ENCODE data around the gene MVB12B. TPM values are rescaled to one million over a fixed set of nuclear protein-coding genes. Genes with fewer than 3 reads are reported as not detected.

The MVB12B gene
- total RNA-seq, 1 experiment from 2014 or later: 4.5 TPM

DNA sequence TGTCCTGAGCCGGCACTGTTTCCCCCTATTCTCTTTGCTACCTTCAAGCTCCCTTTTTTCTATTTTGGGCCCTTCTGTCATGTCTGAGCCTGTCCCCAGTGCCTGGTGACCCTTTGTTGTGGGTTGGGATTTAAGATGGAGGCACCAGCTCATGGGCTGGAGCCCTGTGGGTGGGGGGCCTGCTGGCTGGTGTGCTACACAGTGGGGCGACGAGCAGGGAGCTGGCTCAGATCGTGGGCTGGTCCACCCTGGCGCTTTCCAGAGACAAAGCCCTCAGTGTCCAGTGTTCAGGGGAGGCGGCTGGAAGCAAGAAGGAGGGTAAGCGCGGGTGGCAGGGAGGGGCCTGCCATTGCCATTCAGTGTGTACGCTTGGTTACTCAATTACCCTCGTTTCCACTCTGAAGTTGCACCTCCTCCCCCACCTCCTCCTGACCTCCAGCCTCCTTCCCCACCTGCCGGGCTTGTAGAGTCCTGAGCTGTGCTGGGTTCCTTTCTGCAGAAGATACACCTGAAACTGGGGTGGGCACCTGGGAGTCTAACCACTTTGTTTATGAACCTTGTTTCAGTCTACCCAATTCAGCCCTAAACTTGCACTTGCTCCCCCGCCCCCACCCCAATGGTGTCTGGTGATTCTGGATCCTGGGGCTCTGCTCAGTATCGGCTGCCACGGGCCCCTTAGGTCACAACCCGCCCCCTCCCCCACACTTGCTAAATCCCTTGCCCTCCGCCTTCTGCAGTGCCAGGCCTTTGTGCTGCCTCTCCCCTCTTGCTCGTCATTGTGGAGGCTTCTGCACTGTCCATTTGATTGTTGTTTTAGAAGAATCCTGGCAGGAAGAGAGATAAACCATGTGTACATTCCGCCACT is 49.9 kb downstream of the MVB12B start:
- CTCF ChIA-PET: interaction anchor here (0.6 to 0.9 kb wide), 3 partner anchors 9 to 59 kb away, joined by 3 read pairs; no protein-coding TSS in a partner anchor
- Mint-ChIP-seq H3K36me3 (ENCODE audit: insufficient read depth, unreplicated experiment) (no peaks in the 10 kb centered on the region), H3K9me3 (ENCODE audit: low read depth, unreplicated experiment) (no peaks in the 10 kb centered on the region), H3K27me3 (ENCODE audit: unreplicated experiment) (no peaks in the 10 kb centered on the region), H3K27ac (ENCODE audit: unreplicated experiment) (no peak overlapping the region), H3K4me3 (ENCODE audit: low read depth, unreplicated experiment) (no peak overlapping the region), H3K4me1 (ENCODE audit: low read depth, unreplicated experiment) (peaks cover 51% of the 10 kb centered on the region)
- no TSS peak for BruUV-seq (replicated peaks)
- intact Hi-C loops (cut with micrococcal nuclease; ENCODE audit: unreplicated experiment): no loop called here
- peak; percentile 25 for DNase-seq
- TF ChIP-seq, protein P1, sequence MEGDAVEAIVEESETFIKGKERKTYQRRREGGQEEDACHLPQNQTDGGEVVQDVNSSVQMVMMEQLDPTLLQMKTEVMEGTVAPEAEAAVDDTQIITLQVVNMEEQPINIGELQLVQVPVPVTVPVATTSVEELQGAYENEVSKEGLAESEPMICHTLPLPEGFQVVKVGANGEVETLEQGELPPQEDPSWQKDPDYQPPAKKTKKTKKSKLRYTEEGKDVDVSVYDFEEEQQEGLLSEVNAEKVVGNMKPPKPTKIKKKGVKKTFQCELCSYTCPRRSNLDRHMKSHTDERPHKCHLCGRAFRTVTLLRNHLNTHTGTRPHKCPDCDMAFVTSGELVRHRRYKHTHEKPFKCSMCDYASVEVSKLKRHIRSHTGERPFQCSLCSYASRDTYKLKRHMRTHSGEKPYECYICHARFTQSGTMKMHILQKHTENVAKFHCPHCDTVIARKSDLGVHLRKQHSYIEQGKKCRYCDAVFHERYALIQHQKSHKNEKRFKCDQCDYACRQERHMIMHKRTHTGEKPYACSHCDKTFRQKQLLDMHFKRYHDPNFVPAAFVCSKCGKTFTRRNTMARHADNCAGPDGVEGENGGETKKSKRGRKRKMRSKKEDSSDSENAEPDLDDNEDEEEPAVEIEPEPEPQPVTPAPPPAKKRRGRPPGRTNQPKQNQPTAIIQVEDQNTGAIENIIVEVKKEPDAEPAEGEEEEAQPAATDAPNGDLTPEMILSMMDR (IDR thresholded peaks at IDR 0.05; ENCODE audit: unreplicated experiment): no peak

DNA sequence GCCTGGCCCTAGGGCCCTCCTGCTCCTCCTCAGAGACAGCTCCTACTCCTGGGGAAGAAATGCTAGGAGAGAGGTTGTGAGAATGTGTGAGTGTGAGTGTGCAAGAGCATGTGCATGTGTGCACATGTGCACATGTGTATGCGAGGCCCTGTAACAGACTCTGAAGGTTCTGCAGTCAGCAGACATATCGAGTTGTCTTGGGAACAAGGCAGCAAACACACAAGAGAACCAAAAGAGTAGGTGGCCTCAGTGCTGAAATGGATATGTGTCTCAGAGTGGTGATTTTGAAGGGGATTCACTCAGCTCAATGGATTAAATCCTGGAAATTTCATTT is 50.5 kb downstream of the MVB12B start:
- TF ChIP-seq, protein P1 (IDR thresholded peaks at IDR 0.05; ENCODE audit: unreplicated experiment): no peak
- CTCF ChIA-PET: interaction anchor here (0.6 kb wide), 1 partner anchor 59 kb away, joined by 3 read pairs; no protein-coding TSS in a partner anchor
- Mint-ChIP-seq H3K36me3 (ENCODE audit: insufficient read depth, unreplicated experiment) (no peaks in the 10 kb centered on the region), H3K4me1 (ENCODE audit: low read depth, unreplicated experiment) (peaks cover 46% of the 10 kb centered on the region), H3K27me3 (ENCODE audit: unreplicated experiment) (no peaks in the 10 kb centered on the region), H3K27ac (ENCODE audit: unreplicated experiment) (no peak overlapping the region), H3K9me3 (ENCODE audit: low read depth, unreplicated experiment) (no peaks in the 10 kb centered on the region), H3K4me3 (ENCODE audit: low read depth, unreplicated experiment) (no peak overlapping the region)
- intact Hi-C loops (cut with micrococcal nuclease; ENCODE audit: unreplicated experiment): no loop called here
- DNase-seq: no peak
- no TSS peak for BruUV-seq (replicated peaks)

DNA sequence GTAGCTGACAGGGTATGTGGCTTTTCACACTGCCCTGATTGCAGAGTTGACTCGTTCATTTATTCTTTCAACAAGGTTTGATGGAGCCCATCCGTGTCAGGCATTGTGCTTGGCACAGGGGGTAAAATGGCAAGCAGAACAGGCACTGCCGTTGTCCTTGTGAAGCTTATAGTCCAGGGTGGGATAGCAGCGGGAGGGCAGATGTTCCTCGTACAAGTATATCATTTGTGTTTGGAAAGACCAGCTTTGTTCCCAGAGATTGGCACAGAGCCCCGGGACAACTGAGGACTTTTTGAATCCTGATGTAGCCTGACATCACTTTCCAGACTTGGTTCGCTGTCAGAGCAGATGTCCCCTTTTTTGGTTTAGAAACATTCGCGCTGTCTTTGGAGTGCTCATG is 50.9 kb downstream of the MVB12B start:
- no peaks in the 10 kb centered on the region for H3K27me3 Mint-ChIP-seq (ENCODE audit: unreplicated experiment)
- DNase-seq: no peak
- no peaks in the 10 kb centered on the region for H3K36me3 Mint-ChIP-seq (ENCODE audit: insufficient read depth, unreplicated experiment)
- TF ChIP-seq, protein P1 (IDR thresholded peaks at IDR 0.05; ENCODE audit: unreplicated experiment): no peak
- no peaks in the 10 kb centered on the region for H3K9me3 Mint-ChIP-seq (ENCODE audit: low read depth, unreplicated experiment)
- H3K27ac Mint-ChIP-seq (ENCODE audit: unreplicated experiment): no peak overlapping the region
- CTCF ChIA-PET: no interaction called here
- H3K4me1 Mint-ChIP-seq (ENCODE audit: low read depth, unreplicated experiment): peaks cover 42% of the 10 kb centered on the region
- BruUV-seq (replicated peaks): no TSS peak
- no peak overlapping the region for H3K4me3 Mint-ChIP-seq (ENCODE audit: low read depth, unreplicated experiment)
- intact Hi-C loops (cut with micrococcal nuclease; ENCODE audit: unreplicated experiment): no loop called here

DNA sequence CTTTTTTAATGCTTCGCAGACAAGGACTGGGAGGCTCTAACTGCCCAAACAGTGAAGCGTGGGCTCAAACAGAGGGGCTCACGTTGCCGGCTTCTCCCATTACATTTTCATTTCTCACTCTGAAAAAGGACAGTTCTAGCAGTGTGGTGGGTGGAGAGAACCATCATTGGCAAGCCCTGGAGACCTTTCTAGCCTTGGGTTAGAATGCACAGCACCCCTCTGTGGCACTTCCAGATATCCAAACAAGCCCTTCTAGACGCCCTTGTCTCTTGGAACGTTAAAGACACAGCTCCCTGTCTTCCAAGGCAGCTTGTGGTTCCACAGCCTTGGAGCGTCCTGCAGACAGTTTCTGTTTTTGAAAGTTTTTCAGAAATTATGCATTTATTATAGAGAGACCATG is 52.1 kb downstream of the MVB12B start:
- DNase-seq: no peak
- Mint-ChIP-seq H3K36me3 (ENCODE audit: insufficient read depth, unreplicated experiment) (no peaks in the 10 kb centered on the region), H3K9me3 (ENCODE audit: low read depth, unreplicated experiment) (no peaks in the 10 kb centered on the region), H3K27me3 (ENCODE audit: unreplicated experiment) (no peaks in the 10 kb centered on the region), H3K27ac (ENCODE audit: unreplicated experiment) (no peak overlapping the region), H3K4me3 (ENCODE audit: low read depth, unreplicated experiment) (no peak overlapping the region), H3K4me1 (ENCODE audit: low read depth, unreplicated experiment) (peaks cover 30% of the 10 kb centered on the region)
- TF ChIP-seq, protein P1 (IDR thresholded peaks at IDR 0.05; ENCODE audit: unreplicated experiment): no peak
- CTCF ChIA-PET: no interaction called here
- intact Hi-C loops (cut with micrococcal nuclease; ENCODE audit: unreplicated experiment): no loop called here
- no TSS peak for BruUV-seq (replicated peaks)
